HEK293T (cell line): ENCODE data around the gene TREX2.

Experiments used
- CTCF ChIA-PET: fragments of 350-600 bp; formaldehyde crosslinking; extraction: SDS; loops from one replicate; lab custom pipeline; 2021; ENCODE audit warnings: antibody characterized with exemption, inconsistent platforms; lab: Yijun Ruan, JAX
- POLR2A ChIA-PET: fragments of 350-600 bp; formaldehyde crosslinking; extraction: SDS; loops from one replicate; lab custom pipeline; 2020; ENCODE audit warnings: antibody characterized with exemption, inconsistent platforms; lab: Yijun Ruan, JAX
- DNase-seq: peaks from one replicate; pipeline ENCODE4 v3.0.0; 2012; ENCODE audit warnings: mixed read lengths; ENCODE audit errors: extremely low spot score
- ARNT ChIP-seq: fragments of 450-650 bp; IDR thresholded peaks from 2 replicates; pipeline ENCODE4 v1.6.1; 2017; ENCODE audit warnings: mild to moderate bottlenecking
- BHLHE40 ChIP-seq: fragments of 450-650 bp; IDR thresholded peaks from 2 replicates; pipeline ENCODE4 v1.6.1; 2016; ENCODE audit warnings: mild to moderate bottlenecking, moderate library complexity, borderline replicate concordance
- CTBP1 ChIP-seq: fragments of 450-650 bp; IDR thresholded peaks from 2 replicates; pipeline ENCODE4 v1.6.1; 2016; ENCODE audit warnings: borderline replicate concordance
- ELF4 ChIP-seq: fragments of 450-650 bp; IDR thresholded peaks from 2 replicates; pipeline ENCODE4 v1.6.1; 2017; ENCODE audit warnings: antibody characterized with exemption
- FOXA1 ChIP-seq: fragments of 450-650 bp; IDR thresholded peaks from 2 replicates; pipeline ENCODE4 v1.6.1; 2016; ENCODE audit warnings: mild to moderate bottlenecking
- FOXK2 ChIP-seq: fragments of 450-650 bp; IDR thresholded peaks from 2 replicates; pipeline ENCODE4 v1.6.1; 2016; ENCODE audit warnings: mild to moderate bottlenecking
- FOXM1 ChIP-seq: fragments of 450-650 bp; IDR thresholded peaks from 2 replicates; pipeline ENCODE4 v1.6.1; 2017; ENCODE audit warnings: mild to moderate bottlenecking, borderline replicate concordance
- HDGF ChIP-seq: fragments of 450-650 bp; IDR thresholded peaks from 2 replicates; pipeline ENCODE4 v1.6.1; 2017; ENCODE audit warnings: antibody characterized with exemption, borderline replicate concordance
- L3MBTL2 ChIP-seq: fragments of 450-650 bp; conservative IDR thresholded peaks from 2 replicates; pipeline ENCODE4 v1.6.1; 2016; ENCODE audit warnings: mild to moderate bottlenecking
- LEF1 ChIP-seq: fragments of 450-650 bp; IDR thresholded peaks from 2 replicates; pipeline ENCODE4 v1.6.1; 2017; ENCODE audit warnings: mild to moderate bottlenecking, borderline replicate concordance
- NFRKB ChIP-seq: fragments of 450-650 bp; IDR thresholded peaks from 2 replicates; pipeline ENCODE4 v1.6.1; 2016; ENCODE audit warnings: mild to moderate bottlenecking, moderate library complexity
- SP1 ChIP-seq: fragments of 450-650 bp; IDR thresholded peaks from 2 replicates; pipeline ENCODE4 v1.6.1; 2017
- SUZ12 ChIP-seq: fragments of 450-650 bp; IDR thresholded peaks from 2 replicates; pipeline ENCODE4 v1.6.1; 2016; ENCODE audit warnings: mild to moderate bottlenecking
- TARDBP ChIP-seq: fragments of 450-650 bp; IDR thresholded peaks from 2 replicates; pipeline ENCODE4 v1.6.1; 2016
- ZNF384 ChIP-seq: fragments of 450-650 bp; IDR thresholded peaks from 2 replicates; pipeline ENCODE4 v1.6.1; 2016
- TF ChIP-seq, protein P1 (sequence below): fragments of 450-650 bp; IDR thresholded peaks from 2 replicates; pipeline ENCODE4 v1.6.1; 2016

The TREX2 gene

DNA sequence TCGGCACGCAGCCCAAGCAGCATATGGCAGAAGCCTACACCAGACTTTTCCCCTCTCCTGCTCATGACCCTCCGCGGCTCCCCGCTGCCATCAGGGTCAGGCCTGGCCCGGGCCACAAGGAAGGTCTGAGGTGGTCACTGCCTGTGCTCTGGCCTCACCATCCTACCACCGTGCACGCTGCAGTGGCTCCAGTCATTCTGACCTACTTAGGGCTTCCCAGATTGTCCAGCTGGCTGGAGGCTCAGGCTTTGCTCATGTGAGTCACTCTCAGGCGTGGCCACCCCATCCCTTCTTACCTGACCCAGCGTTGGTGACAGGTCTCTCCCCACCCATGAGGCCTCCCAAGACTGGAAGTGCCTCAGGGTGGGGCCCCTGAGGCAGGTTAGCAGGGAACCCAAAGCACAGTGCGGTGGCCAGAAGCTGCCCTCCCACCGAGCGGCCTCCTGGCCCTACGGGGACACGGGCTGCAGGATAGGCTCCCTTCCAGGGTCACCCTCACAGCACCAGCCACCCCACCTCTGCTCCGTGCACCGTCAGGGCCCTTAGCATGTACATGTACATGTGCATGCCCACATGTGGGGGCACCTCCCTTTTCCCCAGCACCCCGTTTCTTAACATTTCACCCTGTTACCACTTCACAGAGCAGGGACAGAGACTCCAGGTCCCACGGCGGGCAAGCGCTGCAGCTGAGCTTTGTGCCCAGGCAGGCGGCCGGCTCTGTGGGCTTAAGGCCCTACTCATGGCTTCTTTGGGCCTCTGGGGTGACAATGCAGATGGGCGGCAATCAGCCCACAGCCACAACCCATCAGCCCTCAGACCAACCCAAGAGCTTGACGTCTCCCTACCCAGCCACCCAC is 2.2 kb downstream of the TREX2 start:
- no peak for TF ChIP-seq FOXK2
- TF ChIP-seq SUZ12, result no peak
- no peak for TF ChIP-seq ZNF384
- no peak for TF ChIP-seq HDGF
- TF ChIP-seq ELF4, result no peak
- TF ChIP-seq, protein P1, sequence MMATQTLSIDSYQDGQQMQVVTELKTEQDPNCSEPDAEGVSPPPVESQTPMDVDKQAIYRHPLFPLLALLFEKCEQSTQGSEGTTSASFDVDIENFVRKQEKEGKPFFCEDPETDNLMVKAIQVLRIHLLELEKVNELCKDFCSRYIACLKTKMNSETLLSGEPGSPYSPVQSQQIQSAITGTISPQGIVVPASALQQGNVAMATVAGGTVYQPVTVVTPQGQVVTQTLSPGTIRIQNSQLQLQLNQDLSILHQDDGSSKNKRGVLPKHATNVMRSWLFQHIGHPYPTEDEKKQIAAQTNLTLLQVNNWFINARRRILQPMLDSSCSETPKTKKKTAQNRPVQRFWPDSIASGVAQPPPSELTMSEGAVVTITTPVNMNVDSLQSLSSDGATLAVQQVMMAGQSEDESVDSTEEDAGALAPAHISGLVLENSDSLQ, result no peak
- no peak for TF ChIP-seq ARNT
- no peak for TF ChIP-seq L3MBTL2
- no peak for TF ChIP-seq LEF1
- no peak for TF ChIP-seq TARDBP
- TF ChIP-seq NFRKB, result no peak
- no peak for TF ChIP-seq FOXA1
- no peak for TF ChIP-seq CTBP1
- TF ChIP-seq SP1, result no peak
- no peak for TF ChIP-seq FOXM1
- POLR2A ChIA-PET, result no interaction called here
- CTCF ChIA-PET, result interaction anchor here (0.9 kb wide), 1 partner anchor 9 kb away, joined by 4 read pairs; no protein-coding TSS in a partner anchor
- DNase-seq, result no peak

DNA sequence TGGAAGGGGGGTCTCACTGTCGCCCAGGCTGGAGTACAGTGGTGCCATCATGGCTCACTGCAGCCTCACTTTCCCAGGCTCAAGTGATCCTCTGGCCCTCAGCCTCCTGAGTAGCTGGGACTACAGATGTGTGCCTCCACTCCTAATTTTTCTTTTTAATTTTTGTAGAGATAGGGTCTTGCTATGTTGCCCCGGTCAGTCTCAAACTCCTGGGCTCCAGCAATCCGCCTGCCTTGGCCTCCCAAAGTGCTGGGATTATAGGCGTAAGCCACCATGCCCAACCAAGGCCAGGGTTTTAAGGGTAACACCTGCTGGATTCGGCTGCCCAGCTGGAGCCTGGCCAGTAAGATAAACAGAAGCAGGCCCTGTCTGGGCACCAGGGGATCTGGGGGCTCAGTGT is 3.4 kb downstream of the TREX2 start:
- ChIA-PET POLR2A (no interaction called here), CTCF (no interaction called here)
- TF ChIP-seq NFRKB (no peak), SP1 (no peak), CTBP1 (no peak), ELF4 (no peak), FOXA1 (no peak)
- TF ChIP-seq, protein P1, result no peak
- DNase-seq, result no peak

DNA sequence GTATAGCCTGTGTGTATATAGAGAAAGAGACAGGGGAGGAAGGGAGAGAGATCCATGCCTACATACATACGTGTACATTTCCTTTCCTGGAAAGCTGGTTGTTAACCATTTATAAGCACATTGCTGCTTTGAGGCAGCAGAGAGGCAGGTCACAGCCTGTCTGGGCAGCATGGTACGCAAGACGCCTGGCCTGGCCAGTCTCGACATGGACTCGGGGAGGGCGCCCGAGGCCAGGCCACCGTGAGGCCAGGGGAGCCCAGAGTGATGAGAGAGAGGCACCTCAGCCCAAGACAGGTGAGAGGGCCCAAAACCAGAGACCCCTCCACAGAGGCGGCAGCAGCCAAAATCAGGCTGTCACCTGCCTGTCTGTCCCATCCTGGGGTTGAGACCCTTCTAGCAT is 3.9 kb downstream of the TREX2 start:
- TF ChIP-seq ARNT (no peak), CTBP1 (no peak), TARDBP (no peak), FOXM1 (no peak), BHLHE40 (no peak), LEF1 (no peak), SUZ12 (no peak), HDGF (no peak), SP1 (no peak)
- TF ChIP-seq, protein P1, result no peak
- POLR2A ChIA-PET, result no interaction called here
- DNase-seq, result no peak
- CTCF ChIA-PET, result interaction anchor here (1.9 kb wide), 1 partner anchor 19 kb away, joined by 6 read pairs; no protein-coding TSS in a partner anchor

DNA sequence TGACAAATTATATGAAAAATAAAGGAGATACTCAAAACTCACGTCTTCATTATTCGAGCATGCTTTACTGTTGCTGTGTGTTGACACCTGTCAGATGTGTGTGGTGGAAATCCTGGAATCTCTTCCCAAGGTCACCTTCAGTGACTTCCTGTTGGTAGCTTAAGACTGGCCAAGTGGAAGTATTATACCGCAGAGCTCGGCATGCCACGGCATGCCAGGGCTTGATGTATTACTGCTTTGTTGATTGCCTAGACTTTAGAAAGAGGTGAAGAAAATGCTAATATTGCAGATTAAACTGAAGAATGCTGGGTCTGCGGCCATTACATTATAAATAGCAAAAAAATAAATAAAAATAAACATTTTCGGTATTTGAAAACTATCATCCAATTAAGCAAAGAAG is 4.6 kb downstream of the TREX2 start:
- CTCF ChIA-PET, result interaction anchor here (1.9 kb wide), 1 partner anchor 20 kb away, joined by 6 read pairs; no protein-coding TSS in a partner anchor
- DNase-seq, result no peak
- POLR2A ChIA-PET, result no interaction called here
- no peak for TF ChIP-seq L3MBTL2
- TF ChIP-seq, protein P1, result no peak
- no peak for TF ChIP-seq CTBP1
- no peak for TF ChIP-seq FOXK2
- TF ChIP-seq NFRKB, result no peak
- no peak for TF ChIP-seq ELF4
- no peak for TF ChIP-seq SUZ12
- TF ChIP-seq BHLHE40, result no peak
- TF ChIP-seq SP1, result no peak
- no peak for TF ChIP-seq TARDBP
- TF ChIP-seq ZNF384, result no peak
- TF ChIP-seq FOXM1, result no peak
- no peak for TF ChIP-seq HDGF
- no peak for TF ChIP-seq LEF1

DNA sequence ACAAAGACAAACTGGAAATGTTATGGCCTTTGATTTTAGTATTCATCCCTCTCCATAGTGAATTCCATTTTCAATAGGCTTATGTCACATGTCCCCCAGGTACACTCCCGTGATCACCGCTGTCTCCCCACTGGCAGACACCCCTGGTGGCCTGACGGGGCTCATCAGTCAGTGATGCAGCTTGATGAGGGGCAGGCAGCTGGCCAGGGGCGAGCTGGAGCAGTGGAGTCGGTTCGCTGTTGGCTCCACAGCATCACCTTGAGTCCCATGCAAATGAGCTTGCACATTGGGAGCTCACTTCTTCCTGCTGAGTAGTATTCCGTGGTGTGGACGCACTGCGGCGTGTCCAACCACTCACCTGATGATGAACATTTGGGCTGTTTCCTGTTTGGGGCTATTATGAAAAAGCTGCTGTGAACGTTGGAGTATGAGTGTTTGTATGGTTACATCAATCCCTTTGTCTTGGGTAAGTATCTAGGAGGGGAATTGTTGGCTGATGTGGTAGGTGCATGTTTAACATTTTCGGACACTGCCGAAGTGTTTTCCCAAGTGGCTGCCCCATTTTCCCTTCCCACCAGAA is 5.2 kb downstream of the TREX2 start:
- CTCF ChIA-PET, result interaction anchor here (1.9 kb wide), 1 partner anchor 20 kb away, joined by 6 read pairs; no protein-coding TSS in a partner anchor
- no peak for DNase-seq
- POLR2A ChIA-PET, result no interaction called here
- TF ChIP-seq, protein P1, result no peak
- no peak for TF ChIP-seq TARDBP
- TF ChIP-seq FOXK2, result no peak
- TF ChIP-seq FOXM1, result no peak
- TF ChIP-seq FOXA1, result no peak
- no peak for TF ChIP-seq SUZ12
- TF ChIP-seq SP1, result no peak
- no peak for TF ChIP-seq LEF1
- no peak for TF ChIP-seq BHLHE40
